GM12892 (cell line): ENCODE data around the gene HOMER2.

Experiments
- POLR2A ChIP-seq: IDR thresholded peaks from 2 replicates; pipeline ENCODE4 v1.6.1; 2011; ENCODE audit warnings: low read depth, low read length, control low read depth
- POLR2AphosphoS5 ChIP-seq: IDR thresholded peaks from 2 replicates; pipeline ENCODE4 v1.6.1; 2011; ENCODE audit warnings: low read depth, low read length, control low read depth
- TAF1 ChIP-seq: IDR thresholded peaks from 2 replicates; pipeline ENCODE4 v1.6.1; 2011; ENCODE audit warnings: low read depth, mild to moderate bottlenecking, control low read depth, low read length, borderline replicate concordance

DNA sequence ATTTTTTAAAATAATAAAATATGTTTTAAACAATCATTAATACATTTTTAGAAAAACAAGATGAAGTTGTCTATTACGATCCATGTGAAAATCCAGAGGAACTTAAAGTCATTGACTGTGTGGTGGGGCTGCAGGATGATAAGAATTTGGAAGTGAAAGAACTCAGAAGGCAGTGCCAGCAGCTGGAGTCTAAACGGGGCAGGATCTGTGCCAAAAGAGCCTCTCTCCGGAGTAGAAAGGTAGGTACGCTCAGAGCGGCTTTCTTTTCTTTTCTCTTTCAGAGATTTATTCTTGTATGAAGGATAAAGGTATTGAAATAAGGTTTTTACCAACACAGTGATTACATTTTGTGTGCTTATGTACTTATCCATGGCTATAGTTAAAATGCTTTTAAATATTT lies 129.5 kb downstream of the HOMER2 start:
- TF ChIP-seq POLR2A (no peak), TAF1 (no peak), POLR2AphosphoS5 (no peak)
